GM12864 (cell line): ENCODE measurements around the gene RBP3.

Source experiments
- DNase-seq: peaks from one replicate; pipeline ENCODE4 v3.0.0-alpha.2; 2011; ENCODE audit warnings: low read depth
- H3K4me3 ChIP-seq: 2 replicates; pipeline ENCODE4 v1.5.1; 2011; ENCODE audit warnings: mild to moderate bottlenecking, low read depth, low read length, control low read depth
- TF ChIP-seq, protein P1 (sequence below): IDR thresholded peaks from 2 replicates; pipeline ENCODE4 v1.5.1; 2011; ENCODE audit warnings: low read depth, mild to moderate bottlenecking, moderate library complexity, low read length, control low read depth, inconsistent platforms; ENCODE audit errors: missing control alignments

Gene RBP3

DNA sequence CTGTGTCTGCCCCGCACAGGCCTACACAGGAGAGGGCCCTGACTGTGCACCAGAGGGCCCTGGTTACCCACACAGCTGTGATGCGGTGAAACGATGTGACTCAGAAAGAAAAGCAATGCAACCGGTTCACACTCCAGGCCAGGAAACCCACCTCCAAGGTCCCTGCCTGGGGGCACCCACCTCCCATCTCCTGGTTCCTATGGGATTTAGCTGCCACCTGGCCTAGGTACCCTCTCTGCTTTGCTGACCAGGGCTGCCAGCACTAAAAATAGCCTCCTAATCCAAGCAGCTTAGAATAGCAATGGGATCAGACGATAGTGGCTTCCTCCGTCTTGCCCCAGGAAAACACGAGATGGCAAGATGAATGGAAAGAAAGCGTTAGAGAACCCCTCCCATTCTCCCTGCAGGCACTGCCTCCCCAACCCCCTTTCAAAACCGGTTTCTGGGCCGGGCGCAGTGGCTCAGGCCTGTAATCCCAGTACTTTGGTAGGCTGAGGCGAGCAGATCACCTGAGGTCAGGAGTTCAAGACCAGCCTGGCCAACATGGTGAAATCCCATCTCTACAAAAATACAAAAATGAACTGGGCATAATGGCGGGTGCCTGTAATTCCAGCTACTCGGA lies 12.4 kb downstream of the RBP3 start:
- DNase-seq: no peak
- TF ChIP-seq, protein P1, sequence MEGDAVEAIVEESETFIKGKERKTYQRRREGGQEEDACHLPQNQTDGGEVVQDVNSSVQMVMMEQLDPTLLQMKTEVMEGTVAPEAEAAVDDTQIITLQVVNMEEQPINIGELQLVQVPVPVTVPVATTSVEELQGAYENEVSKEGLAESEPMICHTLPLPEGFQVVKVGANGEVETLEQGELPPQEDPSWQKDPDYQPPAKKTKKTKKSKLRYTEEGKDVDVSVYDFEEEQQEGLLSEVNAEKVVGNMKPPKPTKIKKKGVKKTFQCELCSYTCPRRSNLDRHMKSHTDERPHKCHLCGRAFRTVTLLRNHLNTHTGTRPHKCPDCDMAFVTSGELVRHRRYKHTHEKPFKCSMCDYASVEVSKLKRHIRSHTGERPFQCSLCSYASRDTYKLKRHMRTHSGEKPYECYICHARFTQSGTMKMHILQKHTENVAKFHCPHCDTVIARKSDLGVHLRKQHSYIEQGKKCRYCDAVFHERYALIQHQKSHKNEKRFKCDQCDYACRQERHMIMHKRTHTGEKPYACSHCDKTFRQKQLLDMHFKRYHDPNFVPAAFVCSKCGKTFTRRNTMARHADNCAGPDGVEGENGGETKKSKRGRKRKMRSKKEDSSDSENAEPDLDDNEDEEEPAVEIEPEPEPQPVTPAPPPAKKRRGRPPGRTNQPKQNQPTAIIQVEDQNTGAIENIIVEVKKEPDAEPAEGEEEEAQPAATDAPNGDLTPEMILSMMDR: no peak
- no peak overlapping the region for H3K4me3 ChIP-seq

DNA sequence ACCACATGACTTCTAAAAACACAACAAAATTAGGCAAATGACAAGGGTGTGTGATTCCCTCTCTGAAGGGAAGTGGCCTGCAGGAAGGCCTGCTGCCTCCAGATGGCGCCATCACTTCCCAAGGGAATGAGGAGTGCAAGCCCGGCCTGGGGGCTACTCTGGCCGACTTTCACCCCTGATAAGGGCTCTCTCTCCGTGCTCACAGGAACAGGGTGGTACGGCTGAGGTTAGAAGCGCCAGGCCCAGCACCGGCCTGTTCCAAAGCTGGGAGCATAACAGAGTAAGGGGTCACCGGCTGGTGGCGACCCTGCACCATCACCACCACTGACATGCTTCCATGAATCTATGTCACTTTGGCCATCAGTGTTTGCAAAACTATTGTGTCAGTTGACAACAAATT lies 13.1 kb downstream of the RBP3 start:
- TF ChIP-seq, protein P1: peak; percentile 81
- no peak for DNase-seq
- H3K4me3 ChIP-seq: no peak overlapping the region

DNA sequence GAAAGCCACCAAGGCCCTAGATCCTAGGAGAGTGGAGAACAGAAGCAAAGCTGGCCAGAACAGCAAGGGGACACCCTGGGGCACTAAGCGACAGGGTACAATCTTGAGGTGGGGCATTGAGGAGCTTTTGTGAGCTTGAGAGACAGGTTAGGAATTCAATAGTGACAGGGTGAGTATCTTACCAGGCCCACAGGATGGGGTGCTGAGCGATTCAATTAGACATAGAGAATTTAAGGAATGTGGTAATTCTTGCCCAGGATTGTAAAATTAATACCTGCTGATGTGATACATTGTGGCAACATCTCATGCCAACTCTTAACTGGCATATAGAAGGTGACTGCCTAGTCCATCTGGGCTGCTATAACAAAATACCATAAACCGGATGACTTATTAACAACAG lies 14.0 kb downstream of the RBP3 start:
- no peak overlapping the region for H3K4me3 ChIP-seq
- no peak for DNase-seq
- TF ChIP-seq, protein P1: no peak

DNA sequence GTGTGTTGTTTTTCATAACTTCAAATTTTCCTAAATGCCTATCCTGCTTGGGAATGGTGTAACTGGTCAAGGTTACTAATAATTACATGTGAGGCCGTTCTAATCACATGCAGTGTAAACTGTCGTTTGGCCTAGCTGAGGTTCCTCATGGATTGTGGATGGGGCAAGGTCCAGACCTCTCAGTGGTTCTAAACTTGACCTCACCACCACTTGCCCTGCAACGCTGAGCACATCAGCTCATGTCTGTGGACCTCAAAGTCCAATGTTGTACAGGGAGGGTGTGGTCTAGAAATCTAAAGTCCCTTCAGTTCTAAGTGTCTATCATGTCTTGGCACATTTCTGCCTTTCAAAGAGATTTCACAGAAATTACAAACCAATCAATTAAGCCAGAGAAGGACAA lies 15.6 kb downstream of the RBP3 start:
- TF ChIP-seq, protein P1: no peak
- no peak for DNase-seq
- H3K4me3 ChIP-seq: no peak overlapping the region

DNA sequence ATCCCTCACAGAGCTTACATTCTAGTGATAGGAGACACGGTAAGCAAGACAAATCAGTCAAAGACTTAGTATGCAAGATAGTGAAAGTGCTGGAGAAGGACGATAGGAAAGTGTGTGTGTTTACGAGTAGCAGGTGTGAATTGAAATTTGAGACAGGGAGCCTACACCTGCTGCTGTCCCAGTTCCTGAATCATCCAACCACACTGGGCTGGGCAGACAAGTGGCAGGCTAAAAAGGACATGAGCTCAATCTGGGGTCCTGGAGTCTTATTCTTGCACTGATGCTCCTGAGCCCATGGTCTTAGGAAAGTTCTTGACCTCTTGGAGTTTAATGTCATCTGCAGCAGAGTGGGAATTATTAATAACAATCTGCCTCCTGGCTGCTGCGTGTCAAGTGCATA lies 16.2 kb downstream of the RBP3 start:
- no peak for DNase-seq
- TF ChIP-seq, protein P1: no peak
- H3K4me3 ChIP-seq: no peak overlapping the region

DNA sequence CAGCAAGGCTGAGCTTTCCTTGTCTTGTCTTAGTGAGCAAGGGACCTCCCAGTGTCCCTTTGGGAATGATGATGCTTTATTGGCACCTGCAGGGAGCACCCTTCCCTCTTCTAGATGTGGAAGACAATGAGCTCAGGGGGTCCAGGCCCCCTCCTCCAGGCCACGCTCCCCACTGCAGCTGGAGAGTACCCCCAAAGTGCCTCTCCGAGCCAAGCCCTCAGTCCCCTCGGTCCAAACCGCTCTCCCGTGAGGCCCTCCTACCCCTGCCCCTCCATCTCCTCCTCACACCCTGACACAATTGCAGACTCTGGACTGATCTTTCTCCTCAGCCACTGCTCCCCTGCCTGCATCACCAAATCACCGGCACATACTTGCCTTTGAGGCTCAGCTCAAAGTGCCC lies 16.7 kb downstream of the RBP3 start:
- no peak for DNase-seq
- TF ChIP-seq, protein P1: no peak
- H3K4me3 ChIP-seq: no peak overlapping the region

DNA sequence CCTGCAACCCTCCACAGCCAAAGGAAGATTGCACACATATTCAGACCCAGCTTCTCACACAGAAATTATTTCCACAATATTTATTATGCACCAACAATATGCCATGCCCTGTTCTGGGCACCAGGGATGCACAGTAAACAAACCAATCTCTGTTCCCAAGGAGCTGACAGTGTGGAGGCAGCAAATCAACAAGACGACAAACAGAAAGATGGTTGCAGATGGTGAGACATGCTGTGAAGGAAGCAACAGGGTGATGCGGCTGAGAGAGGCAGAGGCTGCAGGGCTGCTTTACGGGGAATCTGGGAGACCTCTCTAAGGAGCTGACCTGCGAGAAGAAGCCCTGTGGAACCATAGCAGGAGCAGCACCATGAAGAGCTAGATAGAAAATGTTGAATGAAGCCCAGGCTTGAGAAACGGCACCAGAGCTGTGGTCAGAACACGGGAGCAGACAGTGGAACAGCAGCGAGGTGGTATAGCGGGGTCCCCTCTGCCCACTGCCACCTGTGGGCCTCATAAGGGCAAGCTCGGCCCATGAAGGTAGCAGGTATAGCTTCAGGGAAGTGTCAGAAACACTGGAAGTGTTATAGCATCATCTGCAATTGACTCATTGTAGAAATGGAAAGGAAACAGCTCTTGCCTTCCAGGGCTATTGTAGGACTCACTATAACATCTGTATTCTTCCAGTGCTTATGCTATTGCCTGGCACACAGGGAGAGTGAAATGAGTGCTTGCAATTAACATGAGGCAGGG lies 17.4 kb downstream of the RBP3 start:
- H3K4me3 ChIP-seq: no peak overlapping the region
- TF ChIP-seq, protein P1: no peak
- DNase-seq: no peak
